ENCODE results near the gene FHIT.

DNA sequence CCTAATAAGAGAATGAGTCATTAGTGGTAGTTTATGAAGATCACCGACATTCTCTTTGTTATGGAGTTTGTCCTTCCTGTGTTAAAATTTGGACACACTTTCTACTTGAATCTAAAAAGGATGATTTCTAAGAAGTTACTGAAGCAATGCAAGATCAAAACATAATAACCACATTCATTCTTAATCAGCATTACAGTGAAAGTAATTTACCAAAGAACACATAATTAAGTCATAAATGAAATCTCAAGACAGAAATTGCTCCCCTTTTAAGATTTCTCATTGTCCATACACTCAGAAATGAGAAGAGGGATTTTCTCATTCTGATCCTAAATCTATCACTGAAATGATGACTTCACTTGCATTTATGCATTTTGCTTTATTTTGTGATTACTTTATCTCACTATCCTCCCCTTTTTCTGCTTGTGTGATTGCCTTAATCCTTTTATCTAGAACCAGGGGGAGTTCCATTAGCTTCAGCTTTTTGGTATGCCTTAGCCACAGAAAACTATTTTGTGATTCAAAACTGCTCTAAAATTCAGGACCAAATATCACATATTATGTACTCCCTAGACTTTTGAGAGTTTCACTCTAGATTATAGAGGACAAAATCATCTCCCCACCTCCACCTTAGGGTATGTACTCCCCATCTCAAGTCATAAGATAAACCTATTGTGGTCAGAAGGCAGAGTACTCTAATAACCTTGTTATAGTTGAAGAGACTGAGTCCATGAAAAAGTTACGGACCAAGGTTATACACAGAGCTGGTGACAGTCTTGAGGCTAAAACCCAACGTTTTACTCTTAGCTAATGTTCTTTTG lies 1383.9 kb downstream of the FHIT start:
- no peak for TF ChIP-seq SP1 (IDR thresholded peaks at IDR 0.05; ENCODE audit: low read depth, low read length)
- TF ChIP-seq, protein P1, sequence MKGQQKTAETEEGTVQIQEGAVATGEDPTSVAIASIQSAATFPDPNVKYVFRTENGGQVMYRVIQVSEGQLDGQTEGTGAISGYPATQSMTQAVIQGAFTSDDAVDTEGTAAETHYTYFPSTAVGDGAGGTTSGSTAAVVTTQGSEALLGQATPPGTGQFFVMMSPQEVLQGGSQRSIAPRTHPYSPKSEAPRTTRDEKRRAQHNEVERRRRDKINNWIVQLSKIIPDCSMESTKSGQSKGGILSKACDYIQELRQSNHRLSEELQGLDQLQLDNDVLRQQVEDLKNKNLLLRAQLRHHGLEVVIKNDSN (IDR thresholded peaks at IDR 0.05; ENCODE audit: borderline replicate concordance, extremely low read length, insufficient read depth, low read depth, low read length), result no peak
- TF ChIP-seq, protein P2, sequence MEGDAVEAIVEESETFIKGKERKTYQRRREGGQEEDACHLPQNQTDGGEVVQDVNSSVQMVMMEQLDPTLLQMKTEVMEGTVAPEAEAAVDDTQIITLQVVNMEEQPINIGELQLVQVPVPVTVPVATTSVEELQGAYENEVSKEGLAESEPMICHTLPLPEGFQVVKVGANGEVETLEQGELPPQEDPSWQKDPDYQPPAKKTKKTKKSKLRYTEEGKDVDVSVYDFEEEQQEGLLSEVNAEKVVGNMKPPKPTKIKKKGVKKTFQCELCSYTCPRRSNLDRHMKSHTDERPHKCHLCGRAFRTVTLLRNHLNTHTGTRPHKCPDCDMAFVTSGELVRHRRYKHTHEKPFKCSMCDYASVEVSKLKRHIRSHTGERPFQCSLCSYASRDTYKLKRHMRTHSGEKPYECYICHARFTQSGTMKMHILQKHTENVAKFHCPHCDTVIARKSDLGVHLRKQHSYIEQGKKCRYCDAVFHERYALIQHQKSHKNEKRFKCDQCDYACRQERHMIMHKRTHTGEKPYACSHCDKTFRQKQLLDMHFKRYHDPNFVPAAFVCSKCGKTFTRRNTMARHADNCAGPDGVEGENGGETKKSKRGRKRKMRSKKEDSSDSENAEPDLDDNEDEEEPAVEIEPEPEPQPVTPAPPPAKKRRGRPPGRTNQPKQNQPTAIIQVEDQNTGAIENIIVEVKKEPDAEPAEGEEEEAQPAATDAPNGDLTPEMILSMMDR (IDR thresholded peaks at IDR 0.05 in 2 of 3, conservative IDR thresholded peaks at IDR 0.05 in 1 of 3; ENCODE audit: control insufficient read depth in 2 of 3, extremely low read depth in 1 of 3, insufficient read depth in 1 of 3, low read depth in 3 of 3, low read length in 3 of 3), result no peak
- TF ChIP-seq RCOR1 (conservative IDR thresholded peaks at IDR 0.05; ENCODE audit: low read depth, low read length), result no peak
